H9 (cell line): ENCODE results near the gene HOXC6. TPM values are rescaled to one million over a fixed set of nuclear protein-coding genes. Genes with fewer than 3 reads are reported as not detected.
A peak's percentile ranks its signal among the peaks of the same experiment; 100 is the strongest.

Experiments used
- DNase-seq: peaks from one replicate; pipeline ENCODE4 v3.0.0-alpha.2; 2017
- H2AFZ ChIP-seq: one replicate; pipeline ENCODE4 v1.6.1; 2013; ENCODE audit warnings: mild to moderate bottlenecking, low read length, control low read depth, moderate library complexity
- H2AK5ac ChIP-seq: 2 replicates; pipeline ENCODE4 v1.6.1; 2013; ENCODE audit warnings: low read length, control low read depth, mixed read lengths; ENCODE audit not compliant: insufficient read length
- H2BK120ac ChIP-seq: one replicate; pipeline ENCODE4 v1.6.1; 2013; ENCODE audit warnings: low read depth, mild to moderate bottlenecking, low read length, control low read depth, inconsistent platforms; ENCODE audit not compliant: poor library complexity, severe bottlenecking
- H2BK12ac ChIP-seq: 2 replicates; pipeline ENCODE4 v1.6.1; 2013; ENCODE audit warnings: low read length, control low read depth, mixed read lengths, low read depth; ENCODE audit not compliant: insufficient read length
- H2BK15ac ChIP-seq: 2 replicates; pipeline ENCODE4 v1.6.1; 2013; ENCODE audit warnings: low read depth, low read length, control low read depth
- H2BK20ac ChIP-seq: one replicate; pipeline ENCODE4 v1.6.1; 2013; ENCODE audit warnings: low read depth, mild to moderate bottlenecking, low read length, control low read depth, inconsistent platforms; ENCODE audit not compliant: poor library complexity, severe bottlenecking
- H2BK5ac ChIP-seq: 2 replicates; pipeline ENCODE4 v1.6.1; 2013; ENCODE audit warnings: low read length, control low read depth, mixed read lengths; ENCODE audit not compliant: insufficient read length
- H3K14ac ChIP-seq: 2 replicates; pipeline ENCODE4 v1.6.1; 2013; ENCODE audit warnings: low read length, control low read depth; ENCODE audit not compliant: insufficient read depth
- H3K18ac ChIP-seq: 2 replicates; pipeline ENCODE4 v1.6.1; 2013; ENCODE audit warnings: low read depth, mild to moderate bottlenecking, mixed read lengths, low read length, control low read depth; ENCODE audit not compliant: insufficient read length
- H3K23ac ChIP-seq: 2 replicates; pipeline ENCODE4 v1.6.1; 2013; ENCODE audit warnings: low read length, control low read depth, mixed read lengths, low read depth; ENCODE audit not compliant: insufficient read length
- H3K23me2 ChIP-seq: 2 replicates; pipeline ENCODE4 v1.6.1; 2013; ENCODE audit warnings: low read depth, mild to moderate bottlenecking, mixed read lengths, low read length, control low read depth; ENCODE audit not compliant: insufficient read length, poor library complexity, severe bottlenecking
- H3K27ac ChIP-seq: 2 replicates; pipeline ENCODE4 v1.5.1; 2013; ENCODE audit warnings: low read length, control low read depth, mixed read lengths, low read depth; ENCODE audit not compliant: insufficient read length
- H3K27me3 ChIP-seq: 2 replicates; pipeline ENCODE4 v1.6.1; 2013; ENCODE audit warnings: low read length, control low read depth, inconsistent platforms; ENCODE audit not compliant: insufficient read depth
- H3K4ac ChIP-seq: 2 replicates; pipeline ENCODE4 v1.6.1; 2013; ENCODE audit warnings: low read depth, mild to moderate bottlenecking, control low read depth, inconsistent platforms, low read length, moderate library complexity
- H3K4me1 ChIP-seq: 2 replicates; pipeline ENCODE4 v1.6.1; 2013; ENCODE audit warnings: low read length, control low read depth, inconsistent platforms; ENCODE audit not compliant: insufficient read depth
- H3K4me2 ChIP-seq: 2 replicates; pipeline ENCODE4 v1.6.1; 2013; ENCODE audit warnings: low read length, control low read depth, mixed read lengths; ENCODE audit not compliant: insufficient read length, insufficient read depth
- H3K56ac ChIP-seq: 2 replicates; pipeline ENCODE4 v1.6.1; 2013; ENCODE audit warnings: low read depth, mild to moderate bottlenecking, mixed read lengths, low read length, control low read depth; ENCODE audit not compliant: insufficient read length
- H3K79me1 ChIP-seq: 2 replicates; pipeline ENCODE4 v1.6.1; 2013; ENCODE audit warnings: low read depth, mild to moderate bottlenecking, moderate library complexity, low read length, control low read depth, inconsistent platforms; ENCODE audit not compliant: insufficient read depth, poor library complexity, severe bottlenecking
- H3K79me2 ChIP-seq: 2 replicates; pipeline ENCODE4 v1.6.1; 2013; ENCODE audit warnings: low read length, control low read depth, inconsistent platforms; ENCODE audit not compliant: insufficient read depth
- H3K9ac ChIP-seq: 2 replicates; pipeline ENCODE4 v1.6.1; 2013; ENCODE audit warnings: low read length, control low read depth, mixed read lengths; ENCODE audit not compliant: insufficient read length; ENCODE audit errors: extremely low read depth
- H3K9me3 ChIP-seq: one replicate; pipeline ENCODE4 v1.6.1; 2013; ENCODE audit warnings: low read depth, low read length, inconsistent platforms; ENCODE audit not compliant: control insufficient read depth
- H3T11ph ChIP-seq: one replicate; pipeline ENCODE4 v1.6.1; 2013; ENCODE audit warnings: mild to moderate bottlenecking, low read length, control low read depth, inconsistent platforms
- H4K20me1 ChIP-seq: one replicate; pipeline ENCODE4 v1.6.1; 2013; ENCODE audit not compliant: control insufficient read depth, insufficient read length, insufficient read depth
- H4K5ac ChIP-seq: 2 replicates; pipeline ENCODE4 v1.6.1; 2013; ENCODE audit warnings: low read depth, mild to moderate bottlenecking, mixed read lengths, low read length, control low read depth; ENCODE audit not compliant: insufficient read length
- H4K8ac ChIP-seq: replicated peaks from 2 replicates; pipeline ENCODE4 v1.6.1; 2013; ENCODE audit warnings: low read length, control low read depth, mixed read lengths, low read depth; ENCODE audit not compliant: insufficient read length
- H4K91ac ChIP-seq: 2 replicates; pipeline ENCODE4 v1.6.1; 2013; ENCODE audit warnings: low read depth, mild to moderate bottlenecking, moderate library complexity, mixed read lengths, low read length, control low read depth; ENCODE audit not compliant: insufficient read length
- H3K27ac Mint-ChIP-seq, 3 experiments: 2 replicates in 2 of 3; 3 replicates in 1 of 3; pipeline ENCODE4 v1.8.0; 2020 to 2021; ENCODE audit warnings: mixed read lengths in 3 of 3, mild to moderate bottlenecking in 1 of 3, moderate library complexity in 1 of 3
- H3K27me3 Mint-ChIP-seq: 2 replicates; pipeline ENCODE4 v1.8.0; 2021; ENCODE audit warnings: low read depth, mild to moderate bottlenecking, moderate library complexity, mixed read lengths
- H3K36me3 Mint-ChIP-seq, 3 experiments: 2 replicates in 2 of 3; 3 replicates in 1 of 3; pipeline ENCODE4 v1.8.0; 2020 to 2021; ENCODE audit warnings: low read depth in 3 of 3, mixed read lengths in 3 of 3; ENCODE audit not compliant: insufficient read depth in 1 of 3
- H3K4me1 Mint-ChIP-seq, 2 experiments: 2 replicates each; pipeline ENCODE4 v1.8.0; 2020; ENCODE audit warnings: mixed read lengths in 2 of 2
- H3K4me3 Mint-ChIP-seq, 2 experiments: 2 replicates in 1 of 2; 3 replicates in 1 of 2; pipeline ENCODE4 v1.8.0; 2020 to 2021; ENCODE audit warnings: mild to moderate bottlenecking in 2 of 2, mixed read lengths in 2 of 2, moderate library complexity in 1 of 2
- H3K9me3 Mint-ChIP-seq, 2 experiments: 2 replicates in 1 of 2; 3 replicates in 1 of 2; pipeline ENCODE4 v1.8.0; 2020; ENCODE audit warnings: mild to moderate bottlenecking in 2 of 2, mixed read lengths in 2 of 2, moderate library complexity in 1 of 2
- CTCF ChIP-seq: fragments of 200-600 bp; sonication (generic); conservative IDR thresholded peaks from 3 replicates; pipeline ENCODE4 v1.8.0; 2021; ENCODE audit warnings: antibody characterized with exemption, mild to moderate bottlenecking
- whole genome bisulfite sequencing: extraction: QIAGEN DNeasy Blood & Tissue Kit; methylation state at CpG from one replicate; pipeline ENCODE4 v1.1.7; 2013; ENCODE audit warnings: missing lambda C conversion rate, low lambda C conversion rate, mixed read lengths; ENCODE audit not compliant: insufficient read length; ENCODE audit errors: extremely low coverage; 5-methylcytosine and 5-hydroxymethylcytosine counted together
- total RNA-seq: library from RNA; stranded (reverse); gene quantifications from 2 replicates; pipeline ENCODE4 v1.2.1, GENCODE V29; 2021

The HOXC6 gene
- total RNA-seq, 1 experiment from 2014 or later = not detected

DNA sequence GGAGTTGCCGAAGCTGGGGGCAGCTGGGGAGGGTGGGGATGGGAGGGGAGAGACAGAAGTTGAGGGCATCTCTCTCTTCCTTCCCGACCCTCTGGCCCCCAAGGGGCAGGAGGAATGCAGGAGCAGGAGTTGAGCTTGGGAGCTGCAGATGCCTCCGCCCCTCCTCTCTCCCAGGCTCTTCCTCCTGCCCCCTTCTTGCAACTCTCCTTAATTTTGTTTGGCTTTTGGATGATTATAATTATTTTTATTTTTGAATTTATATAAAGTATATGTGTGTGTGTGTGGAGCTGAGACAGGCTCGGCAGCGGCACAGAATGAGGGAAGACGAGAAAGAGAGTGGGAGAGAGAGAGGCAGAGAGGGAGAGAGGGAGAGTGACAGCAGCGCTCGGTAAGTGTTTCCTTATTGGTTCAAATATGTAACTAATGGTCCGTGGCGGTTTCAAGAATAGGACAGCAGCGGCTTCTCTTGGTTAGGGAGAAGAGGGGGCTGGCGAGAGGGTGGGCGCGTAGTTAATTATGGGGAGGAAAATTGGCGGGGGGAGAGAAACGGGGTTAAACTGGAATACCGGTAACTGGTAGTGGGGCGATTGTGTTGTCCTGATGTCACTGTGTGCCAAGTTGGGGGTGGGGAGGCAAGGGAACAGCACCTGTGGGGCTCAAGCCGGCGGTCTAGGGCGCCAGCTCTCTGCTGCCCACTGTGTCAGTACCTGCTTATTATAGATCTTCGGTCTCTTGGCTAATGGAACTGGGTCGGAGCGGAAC, 11.0 kb upstream of the HOXC6 start:
- Histone ChIP-seq H3K4me1 (no peaks in the 10 kb centered on the region), H3K27me3 (peaks cover 93% of the 10 kb centered on the region), H4K5ac (no peak overlapping the region), H3K18ac (no peak overlapping the region), H3K79me1 (no peaks in the 10 kb centered on the region), H4K8ac (no peak overlapping the region), H3K23me2 (peaks cover 10% of the 10 kb centered on the region), H3K27ac (no peak overlapping the region), H3K4ac (no peak overlapping the region), H2AFZ (no peak overlapping the region), H3K23ac (no peak overlapping the region), H2BK12ac (no peak overlapping the region), H3T11ph (no peak overlapping the region), H3K14ac (no peak overlapping the region), H2BK15ac (no peak overlapping the region), H4K91ac (no peak overlapping the region), H3K9ac (no peak overlapping the region), H2AK5ac (no peak overlapping the region), H3K4me2 (peak overlapping the region; percentile 77), H2BK5ac (no peak overlapping the region), H4K20me1 (no peaks in the 10 kb centered on the region), H3K56ac (no peak overlapping the region), H3K9me3 (no peaks in the 10 kb centered on the region), H2BK20ac (no peak overlapping the region), H2BK120ac (no peak overlapping the region), H3K79me2 (no peaks in the 10 kb centered on the region)
- no peaks in the 10 kb centered on the region for H3K36me3 Mint-ChIP-seq
- TF ChIP-seq CTCF = no peak
- H3K4me3 Mint-ChIP-seq = peak overlapping the region; percentile 38 to 77
- peak; percentile 68 for DNase-seq
- H3K27ac Mint-ChIP-seq = no peak overlapping the region
- WGBS = no CpG with 5 or more reads among the region's 24 CpGs
- peaks cover 100% of the 10 kb centered on the region for H3K27me3 Mint-ChIP-seq
- H3K9me3 Mint-ChIP-seq = peaks cover 0 to 2% of the 10 kb centered on the region in 2 experiments; a peak in 2 of 5 replicates
- peaks cover 13 to 26% of the 10 kb centered on the region in 2 experiments for H3K4me1 Mint-ChIP-seq
